GM18502 (cell line): ENCODE data around the gene DNMT3L.
"Not testable (repeated sequence)": the region's sequence is repeated elsewhere in the genome, so short reads cannot be mapped to it uniquely, and the experiment has no call there.

Experiments
- ATAC-seq: cut with Tn5 transposase; IDR thresholded peaks from one replicate; pipeline ENCODE4 v1.9.1; 2021; ENCODE audit warnings: mild to moderate bottlenecking; ENCODE audit not compliant: unreplicated experiment, poor library complexity

DNMT3L gene

GRCh38 chr21:44253832-44254710, 7.6 kb downstream of the DNMT3L start:
- no peak for ATAC-seq

GRCh38 chr21:44249204-44250037, 12.3 kb downstream of the DNMT3L start:
- ATAC-seq: not testable (repeated sequence)

GRCh38 chr21:44247904-44248303, 13.8 kb downstream of the DNMT3L start:
- not testable (repeated sequence) for ATAC-seq

- peak; percentile 60 for ATAC-seq
Measured at GRCh38 chr21:44243980-44244379, 17.7 kb downstream of the DNMT3L start.

- peak; percentile 39 for ATAC-seq
Measured at GRCh38 chr21:44241281-44241680, 20.4 kb downstream of the DNMT3L start.

GRCh38 chr21:44240842-44241241, 20.9 kb downstream of the DNMT3L start, which contains the start of gene ICOSLG:
Gene ICOSLG, minus strand, starts transcription at chr21:44240943. Its CDS starts 126 bp downstream, at chr21:44240817.
- peak; percentile 44 for ATAC-seq

GRCh38 chr21:44240353-44240752, 21.3 kb downstream of the DNMT3L start:
- ATAC-seq: not testable (repeated sequence)

GRCh38 chr21:44229561-44229960, 32.1 kb downstream of the DNMT3L start:
- not testable (repeated sequence) for ATAC-seq

GRCh38 chr21:44228109-44228508, 33.6 kb downstream of the DNMT3L start:
- ATAC-seq: not testable (repeated sequence)

GRCh38 chr21:44227614-44228013, 34.1 kb downstream of the DNMT3L start:
- ATAC-seq: not testable (repeated sequence)

GRCh38 chr21:44225605-44226004, 36.1 kb downstream of the DNMT3L start:
- not testable (repeated sequence) for ATAC-seq

GRCh38 chr21:44223334-44223733, 38.4 kb downstream of the DNMT3L start:
- ATAC-seq: not testable (repeated sequence)

GRCh38 chr21:44220674-44221073, 41.0 kb downstream of the DNMT3L start:
- not testable (repeated sequence) for ATAC-seq

GRCh38 chr21:44218461-44218860, 43.2 kb downstream of the DNMT3L start:
- not testable (repeated sequence) for ATAC-seq

GRCh38 chr21:44211978-44212377, 49.7 kb downstream of the DNMT3L start:
- ATAC-seq: not testable (repeated sequence)

- not testable (repeated sequence) for ATAC-seq
Measured at GRCh38 chr21:44211574-44211973, 50.1 kb downstream of the DNMT3L start.

GRCh38 chr21:44207860-44208646, 53.6 kb downstream of the DNMT3L start:
- ATAC-seq: not testable (repeated sequence)

- peak; percentile 70 for ATAC-seq
Measured at GRCh38 chr21:44206698-44207676, 54.7 kb downstream of the DNMT3L start.

GRCh38 chr21:44206187-44206586, 55.5 kb downstream of the DNMT3L start:
- ATAC-seq: peak; percentile 13
